Activated CD4-positive, alpha-beta memory T cell treated with anti-CD3 and anti-CD28 coated beads, Interleukin-2, amount 10 ng/mL, durations not matched to agents 7 days and 5 days (primary cell): ENCODE data around the gene IRF7. TPM values are rescaled to one million over a fixed set of nuclear protein-coding genes. Genes with fewer than 3 reads are reported as not detected.

Experiments
- CTCF ChIA-PET: fragments of 350-600 bp; sonication (Branson Sonifier 250); formaldehyde crosslinking; loops from one replicate; lab custom pipeline; 2021; ENCODE audit warnings: antibody characterized with exemption, inconsistent platforms; lab: Charles Lee
- POLR2A ChIA-PET: fragments of 350-600 bp; sonication (Branson Sonifier 250); formaldehyde crosslinking; loops from one replicate; lab custom pipeline; 2021; ENCODE audit warnings: antibody characterized with exemption; lab: Charles Lee
- DNase-seq: peaks from one replicate; pipeline ENCODE4 v3.0.0-alpha.2; 2020
- H3K27ac Mint-ChIP-seq: one replicate; pipeline ENCODE4 v1.8.0; 2021; ENCODE audit warnings: mild to moderate bottlenecking, mixed read lengths
- H3K27me3 Mint-ChIP-seq: one replicate; pipeline ENCODE4 v1.8.0; 2021; ENCODE audit warnings: mixed read lengths
- H3K36me3 Mint-ChIP-seq: one replicate; pipeline ENCODE4 v1.8.0; 2021; ENCODE audit warnings: low read depth, mixed read lengths
- H3K4me1 Mint-ChIP-seq: one replicate; pipeline ENCODE4 v1.8.0; 2021; ENCODE audit warnings: mixed read lengths
- H3K4me3 Mint-ChIP-seq: one replicate; pipeline ENCODE4 v1.8.0; 2021; ENCODE audit warnings: mild to moderate bottlenecking, mixed read lengths
- H3K9me3 Mint-ChIP-seq: one replicate; pipeline ENCODE4 v1.8.0; 2021; ENCODE audit warnings: mixed read lengths
- total RNA-seq, 2 experiments: library from RNA; stranded (reverse); gene quantifications; one replicate each; pipeline ENCODE4 v1.2.3, GENCODE V29; 2021

Gene IRF7
- total RNA-seq, 2 experiments from 2014 or later, result 220 to 221 TPM

DNA sequence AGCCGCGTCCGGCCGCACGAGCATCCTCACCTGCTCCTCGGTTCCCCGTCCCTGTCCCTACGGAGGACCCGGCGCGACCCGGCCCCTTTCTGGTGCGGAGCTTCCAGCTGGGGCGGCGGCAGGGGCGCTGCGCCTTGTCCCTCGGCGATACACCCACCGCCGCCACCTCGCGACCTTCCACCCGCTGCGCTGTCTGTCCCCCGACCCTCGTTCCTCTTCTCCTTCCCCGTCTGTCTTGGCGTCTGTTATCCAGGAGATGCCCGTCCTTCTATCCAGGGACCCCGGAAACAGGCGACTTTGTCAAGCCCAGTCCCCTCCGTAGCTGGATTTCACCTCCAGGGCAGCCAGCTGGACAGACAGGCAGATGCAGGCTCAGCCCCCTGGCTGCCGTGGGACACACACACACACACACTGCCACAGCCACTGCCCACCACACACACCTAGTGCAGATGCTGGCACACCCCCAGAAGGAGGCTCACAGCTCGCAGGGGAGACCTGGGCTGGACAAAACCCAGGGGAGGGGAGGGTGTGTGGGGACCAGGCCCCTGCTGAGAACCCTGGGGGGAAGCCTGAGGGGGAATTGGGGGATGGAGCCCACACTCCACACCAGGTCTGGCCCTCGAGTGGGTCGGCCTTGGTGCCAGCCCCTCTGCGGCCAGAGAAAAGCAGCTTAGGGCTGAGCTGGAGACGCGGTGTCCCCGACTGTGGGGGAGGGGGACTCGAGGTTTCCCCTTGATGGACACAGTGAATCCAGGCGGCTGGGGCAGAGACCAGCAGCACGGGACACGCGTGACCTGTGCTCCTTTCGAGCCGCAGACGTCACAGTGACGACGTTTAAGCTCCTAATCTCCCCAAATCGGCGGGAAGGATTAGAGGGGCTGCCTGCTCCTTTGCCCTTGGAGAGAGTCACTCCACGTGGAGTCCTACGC, 22.1 kb upstream of the IRF7 start:
- Mint-ChIP-seq H3K36me3 (peaks cover 2% of the 10 kb centered on the region), H3K27me3 (peaks cover 29% of the 10 kb centered on the region), H3K9me3 (no peaks in the 10 kb centered on the region), H3K4me3 (no peak overlapping the region), H3K27ac (peak overlapping the region; percentile 31), H3K4me1 (peaks cover 2% of the 10 kb centered on the region)
- CTCF ChIA-PET, result no interaction called here
- DNase-seq, result no peak
- POLR2A ChIA-PET, result interaction anchor here (0.9 kb wide), 1 partner anchor 14 kb away, joined by 4 read pairs; no protein-coding TSS in a partner anchor

- H3K9me3 Mint-ChIP-seq, result no peaks in the 10 kb centered on the region
- H3K4me3 Mint-ChIP-seq, result no peak overlapping the region
- peaks cover 29% of the 10 kb centered on the region for H3K27me3 Mint-ChIP-seq
- H3K4me1 Mint-ChIP-seq, result peaks cover 2% of the 10 kb centered on the region
- peaks cover 2% of the 10 kb centered on the region for H3K36me3 Mint-ChIP-seq
- no peak for DNase-seq
- no peak overlapping the region for H3K27ac Mint-ChIP-seq
- ChIA-PET POLR2A (interaction anchor here (0.9 kb wide), 1 partner anchor 13 kb away, joined by 4 read pairs; no protein-coding TSS in a partner anchor), CTCF (no interaction called here)
Observed at GRCh38 chr11:637333-637592, 21.5 kb upstream of the IRF7 start.

DNA sequence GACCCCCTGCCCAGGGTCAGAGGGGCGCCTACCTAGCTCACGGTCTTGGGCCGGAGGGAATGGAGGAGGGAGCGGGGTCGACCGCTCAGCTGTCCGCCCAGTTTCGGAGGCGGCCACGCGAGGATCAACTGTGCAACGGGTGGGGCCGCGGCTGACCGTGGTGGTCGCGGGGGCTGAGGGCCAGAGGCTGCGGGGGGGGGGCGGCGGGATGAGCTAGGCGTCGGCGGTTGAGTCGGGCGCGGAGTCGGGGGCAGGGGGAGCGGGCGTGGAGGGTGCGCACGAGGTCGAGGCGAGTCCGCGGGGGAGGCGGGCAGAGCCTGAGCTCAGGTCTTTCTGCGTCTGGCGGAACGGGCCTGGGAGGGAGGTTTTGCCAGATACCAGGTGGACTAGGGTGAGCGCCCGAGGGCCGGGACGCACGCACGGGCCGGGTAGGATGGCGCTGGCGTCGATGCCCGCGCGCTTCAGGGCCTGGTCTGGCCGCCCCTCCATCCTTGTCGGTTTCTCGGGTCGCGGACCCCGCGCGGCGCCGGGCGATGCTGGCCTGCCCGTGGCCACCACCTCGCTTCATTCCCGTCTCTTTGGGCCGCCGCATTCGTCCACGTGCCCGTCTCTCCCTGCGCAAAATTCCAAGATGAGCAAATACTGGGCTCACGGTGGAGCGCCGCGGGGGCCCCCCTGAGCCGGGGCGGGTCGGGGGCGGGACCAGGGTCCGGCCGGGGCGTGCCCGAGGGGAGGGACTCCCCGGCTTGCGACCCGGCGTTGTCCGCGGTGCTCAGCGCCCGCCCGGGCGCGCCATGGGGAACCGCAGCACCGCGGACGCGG, 21.0 kb upstream of the IRF7 start, which contains the start of gene DRD4:
Gene DRD4 (plus strand): TSS at position 759 of the 822 bp plus-strand sequence. CDS start 36 bp downstream, at position 795.
- ChIA-PET CTCF (no interaction called here), POLR2A (no interaction called here)
- H3K36me3 Mint-ChIP-seq, result peaks cover under 1% of the 10 kb centered on the region
- DNase-seq, result no peak
- peaks cover 29% of the 10 kb centered on the region for H3K27me3 Mint-ChIP-seq
- H3K4me3 Mint-ChIP-seq, result no peak within 1 kb of the TSS
- peaks cover 2% of the 10 kb centered on the region for H3K4me1 Mint-ChIP-seq
- H3K27ac Mint-ChIP-seq, result peak within 1 kb of the TSS; percentile 31
- H3K9me3 Mint-ChIP-seq, result no peaks in the 10 kb centered on the region

GRCh38 chr11:635945-636510, 20.3 kb upstream of the IRF7 start:
- Mint-ChIP-seq H3K9me3 (no peaks in the 10 kb centered on the region), H3K4me3 (no peak overlapping the region), H3K4me1 (peaks cover 2% of the 10 kb centered on the region), H3K27me3 (peaks cover 27% of the 10 kb centered on the region), H3K27ac (no peak overlapping the region), H3K36me3 (no peaks in the 10 kb centered on the region)
- POLR2A ChIA-PET, result no interaction called here
- CTCF ChIA-PET, result no interaction called here
- no peak for DNase-seq

DNA sequence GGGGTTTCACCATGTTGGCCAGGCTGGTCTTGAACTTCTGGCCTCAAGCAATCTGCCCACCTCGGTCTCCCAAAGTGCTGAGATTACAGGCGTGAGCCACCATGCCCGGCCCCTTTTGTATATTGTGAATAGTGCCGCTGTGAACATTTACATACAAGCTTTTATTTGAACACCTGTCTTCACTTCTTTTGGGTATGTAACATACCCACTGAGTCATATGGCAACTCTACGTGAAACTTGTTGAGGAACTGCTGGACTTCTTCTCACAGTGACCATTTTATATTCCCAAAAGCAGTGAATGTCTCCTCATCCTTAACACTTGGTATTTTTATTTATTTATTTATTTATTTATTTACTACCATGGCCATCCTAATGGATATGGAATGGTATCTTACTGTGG, 15.1 kb upstream of the IRF7 start:
- no peak for DNase-seq
- POLR2A ChIA-PET, result no interaction called here
- no peak overlapping the region for H3K4me3 Mint-ChIP-seq
- H3K9me3 Mint-ChIP-seq, result no peaks in the 10 kb centered on the region
- CTCF ChIA-PET, result no interaction called here
- H3K27me3 Mint-ChIP-seq, result peaks cover 24% of the 10 kb centered on the region
- peaks cover 19% of the 10 kb centered on the region for H3K4me1 Mint-ChIP-seq
- H3K36me3 Mint-ChIP-seq, result no peaks in the 10 kb centered on the region
- H3K27ac Mint-ChIP-seq, result no peak overlapping the region

- Mint-ChIP-seq H3K36me3 (no peaks in the 10 kb centered on the region), H3K4me3 (peak overlapping the region; percentile 3), H3K9me3 (no peaks in the 10 kb centered on the region), H3K27me3 (peaks cover 22% of the 10 kb centered on the region), H3K27ac (peak overlapping the region; percentile 16), H3K4me1 (peaks cover 19% of the 10 kb centered on the region)
- no peak for DNase-seq
- CTCF ChIA-PET, result no interaction called here
- POLR2A ChIA-PET, result interaction anchor here (1.2 kb wide), 1 partner anchor 12 kb away, joined by 3 read pairs; no protein-coding TSS in a partner anchor
Observed at GRCh38 chr11:629237-629583, 13.5 kb upstream of the IRF7 start.

GRCh38 chr11:628056-628455, 12.3 kb upstream of the IRF7 start:
- no peak overlapping the region for H3K27ac Mint-ChIP-seq
- no peak for DNase-seq
- POLR2A ChIA-PET, result no interaction called here
- H3K4me3 Mint-ChIP-seq, result no peak overlapping the region
- peaks cover 19% of the 10 kb centered on the region for H3K4me1 Mint-ChIP-seq
- no peaks in the 10 kb centered on the region for H3K36me3 Mint-ChIP-seq
- H3K9me3 Mint-ChIP-seq, result no peaks in the 10 kb centered on the region
- CTCF ChIA-PET, result no interaction called here
- H3K27me3 Mint-ChIP-seq, result peaks cover 22% of the 10 kb centered on the region

DNA sequence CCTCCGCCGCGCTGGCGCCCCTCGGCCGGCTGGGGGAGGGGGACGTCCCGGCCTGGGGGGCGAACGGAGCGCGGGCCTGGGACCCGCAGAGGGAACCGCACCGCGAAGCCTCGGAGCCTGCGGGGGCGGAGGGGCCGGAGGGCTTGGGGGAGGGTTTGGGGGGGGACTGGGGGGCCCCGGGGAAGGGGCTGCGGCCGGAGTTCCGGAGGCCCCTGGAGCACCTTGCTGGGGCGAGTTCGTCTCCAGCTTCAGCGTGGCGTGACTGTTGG, 11.5 kb upstream of the IRF7 start:
- Mint-ChIP-seq H3K9me3 (no peaks in the 10 kb centered on the region), H3K4me3 (no peak overlapping the region), H3K4me1 (peaks cover 19% of the 10 kb centered on the region), H3K27ac (no peak overlapping the region), H3K36me3 (no peaks in the 10 kb centered on the region), H3K27me3 (peaks cover 22% of the 10 kb centered on the region)
- ChIA-PET CTCF (no interaction called here), POLR2A (no interaction called here)
- DNase-seq, result no peak

DNA sequence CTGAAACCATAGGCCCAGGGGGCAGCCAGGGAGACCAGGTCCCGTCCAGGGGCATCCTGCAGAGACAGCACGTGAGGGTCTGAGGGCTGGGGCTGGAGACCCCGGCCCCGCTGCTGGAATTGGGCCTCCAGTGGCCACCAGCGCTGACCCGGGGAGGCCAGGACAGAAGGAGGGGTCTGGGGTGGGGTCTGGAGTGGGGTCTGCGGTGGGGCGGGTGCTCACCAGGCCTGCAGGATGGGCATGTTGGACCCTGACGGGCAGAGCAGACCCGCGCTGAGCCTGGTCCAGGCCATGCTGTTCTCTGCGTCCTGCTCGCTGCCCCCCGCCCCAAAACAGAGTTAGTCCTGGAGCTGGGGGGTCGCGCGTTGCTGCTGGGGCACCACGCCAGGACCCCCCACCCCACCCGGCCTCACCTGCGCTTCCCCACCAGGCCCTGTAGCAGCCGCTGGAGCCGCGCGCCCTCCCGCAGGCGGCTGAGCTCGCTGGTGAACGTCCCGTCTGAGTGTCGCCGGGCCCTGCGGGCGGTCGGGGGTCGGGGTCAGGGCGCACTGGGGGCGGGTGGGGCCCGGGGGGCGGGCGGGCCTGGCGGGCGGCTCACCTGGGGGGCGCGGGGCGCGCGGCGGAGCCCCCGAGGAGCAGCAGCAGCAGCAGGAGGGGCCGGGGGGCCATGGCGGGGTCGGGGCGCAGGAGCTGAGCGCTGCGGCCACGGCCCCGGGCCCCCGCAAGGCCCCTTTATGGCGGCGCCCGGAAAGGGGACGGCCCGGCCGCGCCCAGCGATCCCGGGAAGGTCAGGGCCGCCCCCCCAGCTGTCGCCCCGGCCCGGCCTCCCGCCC, 10.9 kb upstream of the IRF7 start, which contains the start of gene SCT:
Gene SCT (minus strand): TSS at position 707 of the 833 bp plus-strand sequence. CDS start 38 bp downstream, at position 669.
- ChIA-PET CTCF (no interaction called here), POLR2A (no interaction called here)
- no peak for DNase-seq
- H3K36me3 Mint-ChIP-seq, result no peaks in the 10 kb centered on the region
- H3K4me1 Mint-ChIP-seq, result peaks cover 19% of the 10 kb centered on the region
- no peaks in the 10 kb centered on the region for H3K9me3 Mint-ChIP-seq
- no peak within 1 kb of the TSS for H3K4me3 Mint-ChIP-seq
- peaks cover 22% of the 10 kb centered on the region for H3K27me3 Mint-ChIP-seq
- H3K27ac Mint-ChIP-seq, result no peak within 1 kb of the TSS

- Mint-ChIP-seq H3K4me3 (no peak overlapping the region), H3K27me3 (peaks cover 22% of the 10 kb centered on the region), H3K36me3 (no peaks in the 10 kb centered on the region), H3K4me1 (peaks cover 19% of the 10 kb centered on the region), H3K27ac (no peak overlapping the region), H3K9me3 (no peaks in the 10 kb centered on the region)
- DNase-seq, result no peak
- CTCF ChIA-PET, result no interaction called here
- POLR2A ChIA-PET, result no interaction called here
Observed at GRCh38 chr11:625636-626268, 10.0 kb upstream of the IRF7 start.

GRCh38 chr11:624705-625635, 9.2 kb upstream of the IRF7 start, which contains the start of gene CDHR5:
Gene CDHR5, minus strand, starts transcription at chr11:624955. Its CDS starts 53 bp downstream, at chr11:624902.
- DNase-seq, result no peak
- Mint-ChIP-seq H3K4me3 (no peak within 1 kb of the TSS), H3K9me3 (no peaks in the 10 kb centered on the region), H3K27me3 (peaks cover 22% of the 10 kb centered on the region), H3K27ac (no peak within 1 kb of the TSS), H3K36me3 (no peaks in the 10 kb centered on the region), H3K4me1 (peaks cover 19% of the 10 kb centered on the region)
- ChIA-PET CTCF (no interaction called here), POLR2A (interaction anchor here (0.8 to 1.3 kb wide), 2 partner anchors 10 to 13 kb away, joined by 4 to 5 read pairs; partner anchors contain the start of gene IRF7)
